Neuronal stem cell (in vitro differentiated cells): Measurements from ENCODE around the gene MAGI1.

ENCODE experiments used
- DNase-seq: peaks from one replicate; pipeline ENCODE4 v3.0.0-alpha.2; 2013; ENCODE audit warnings: low spot score
- H2AFZ ChIP-seq: one replicate; pipeline ENCODE4 v1.6.1; 2013; ENCODE audit warnings: mild to moderate bottlenecking, low read length, inconsistent platforms
- H2AK5ac ChIP-seq: 2 replicates; pipeline ENCODE4 v1.6.1; 2013; ENCODE audit warnings: low read depth, mild to moderate bottlenecking, inconsistent platforms, low read length, moderate library complexity, mixed read lengths
- H2BK120ac ChIP-seq: 2 replicates; pipeline ENCODE4 v1.6.1; 2013; ENCODE audit warnings: low read depth, mild to moderate bottlenecking, inconsistent platforms, low read length, moderate library complexity, mixed read lengths
- H2BK12ac ChIP-seq: one replicate; pipeline ENCODE4 v1.6.1; 2013; ENCODE audit warnings: low read length, inconsistent platforms
- H2BK15ac ChIP-seq: 2 replicates; pipeline ENCODE4 v1.6.1; 2013; ENCODE audit warnings: mild to moderate bottlenecking, low read length, inconsistent platforms, mixed read lengths
- H2BK5ac ChIP-seq: one replicate; pipeline ENCODE4 v1.6.1; 2013; ENCODE audit warnings: inconsistent platforms, mild to moderate bottlenecking, low read length, moderate library complexity
- H3K14ac ChIP-seq: one replicate; pipeline ENCODE4 v1.6.1; 2013; ENCODE audit warnings: low read length, inconsistent platforms
- H3K18ac ChIP-seq: 2 replicates; pipeline ENCODE4 v1.6.1; 2013; ENCODE audit warnings: low read length, inconsistent platforms
- H3K23ac ChIP-seq: 2 replicates; pipeline ENCODE4 v1.6.1; 2013; ENCODE audit warnings: low read depth, mild to moderate bottlenecking, mixed read lengths, low read length, inconsistent platforms; ENCODE audit not compliant: poor library complexity
- H3K27ac ChIP-seq: replicated peaks from 3 replicates; pipeline ENCODE4 v1.5.1; 2013; ENCODE audit warnings: low read length, inconsistent platforms
- H3K27me3 ChIP-seq, 3 experiments: 2 replicates each; pipeline ENCODE4 v1.6.1; 2013; ENCODE audit warnings: low read length in 3 of 3, mild to moderate bottlenecking in 2 of 3, inconsistent platforms in 1 of 3, low read depth in 1 of 3, mixed read lengths in 1 of 3, moderate library complexity in 1 of 3; ENCODE audit not compliant: control insufficient read depth in 3 of 3, insufficient read depth in 3 of 3
- H3K36me3 ChIP-seq, 2 donors: replicated peaks in 1 of 2; 2 replicates each; pipeline ENCODE4 v1.6.1; 2013; ENCODE audit warnings: low read length in 2 of 2; ENCODE audit not compliant: control insufficient read depth in 2 of 2, insufficient read depth in 2 of 2
- H3K4ac ChIP-seq: 2 replicates; pipeline ENCODE4 v1.6.1; 2013; ENCODE audit warnings: inconsistent platforms, mild to moderate bottlenecking, low read length, moderate library complexity
- H3K4me1 ChIP-seq, 2 donors: 1 replicate in 1 of 2; 2 replicates in 1 of 2; pipeline ENCODE4 v1.6.1; 2013; ENCODE audit warnings: low read length in 2 of 2, low read depth in 1 of 2; ENCODE audit not compliant: control insufficient read depth in 2 of 2, insufficient read depth in 1 of 2
- H3K4me2 ChIP-seq: one replicate; pipeline ENCODE4 v1.6.1; 2013; ENCODE audit warnings: mild to moderate bottlenecking, low read length, inconsistent platforms; ENCODE audit not compliant: insufficient read depth, poor library complexity, severe bottlenecking
- H3K4me3 ChIP-seq, 2 donors: 2 replicates each; pipeline ENCODE4 v1.5.1; 2013; ENCODE audit warnings: low read length in 2 of 2, mild to moderate bottlenecking in 2 of 2, inconsistent platforms in 1 of 2, moderate library complexity in 1 of 2
- H3K79me1 ChIP-seq: one replicate; pipeline ENCODE4 v1.6.1; 2013; ENCODE audit warnings: low read depth, mild to moderate bottlenecking, inconsistent platforms, low read length, moderate library complexity
- H3K9ac ChIP-seq: one replicate; pipeline ENCODE4 v1.6.1; 2013; ENCODE audit warnings: mild to moderate bottlenecking, low read depth, low read length, inconsistent platforms; ENCODE audit not compliant: poor library complexity
- H3K9me3 ChIP-seq, 2 donors: replicated peaks in 1 of 2; 2 replicates each; pipeline versions ENCODE3 to v1.6.1; 2013; ENCODE audit warnings: low read length in 2 of 2, mild to moderate bottlenecking in 2 of 2, inconsistent platforms in 1 of 2, low read depth in 1 of 2, mixed read lengths in 1 of 2, moderate library complexity in 1 of 2; ENCODE audit not compliant: control insufficient read depth in 2 of 2, insufficient read depth in 1 of 2
- H4K8ac ChIP-seq: one replicate; pipeline ENCODE4 v1.6.1; 2013; ENCODE audit warnings: low read depth, mild to moderate bottlenecking, inconsistent platforms, low read length, moderate library complexity
- H4K91ac ChIP-seq: one replicate; pipeline ENCODE4 v1.6.1; 2013; ENCODE audit warnings: low read length, low read depth, mild to moderate bottlenecking, inconsistent platforms; ENCODE audit not compliant: poor library complexity
- WGBS, 2 donors: extraction: QIAGEN DNeasy Blood & Tissue Kit; methylation state at CpG; one replicate each; pipeline ENCODE4 v1.1.7; 2013; ENCODE audit warnings: missing lambda C conversion rate in 2 of 2, mixed read lengths in 1 of 2; ENCODE audit not compliant: insufficient read length in 2 of 2, insufficient replicate concordance in 1 of 2; ENCODE audit errors: extremely low coverage in 2 of 2; 5-methylcytosine and 5-hydroxymethylcytosine counted together

The MAGI1 gene

DNA sequence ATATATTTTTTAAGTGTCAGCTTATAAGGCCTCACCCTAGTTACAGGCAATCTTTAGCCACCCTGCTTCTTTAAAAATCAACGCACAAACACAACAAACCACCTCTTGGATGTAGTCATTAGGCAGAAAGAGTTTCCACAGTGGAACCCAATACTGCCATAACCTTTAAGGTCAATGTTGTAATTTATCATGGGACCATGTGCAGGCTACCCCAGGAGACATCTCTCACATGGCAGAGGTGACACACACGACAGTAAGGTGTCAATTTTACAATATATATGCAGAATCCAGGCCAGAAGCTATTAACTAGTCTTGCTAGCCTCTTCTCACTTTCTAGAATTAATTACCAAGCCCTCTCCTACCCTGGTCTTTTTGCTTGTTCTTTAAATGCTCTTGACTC lies 336.5 kb downstream of the MAGI1 start:
- Histone ChIP-seq H3K23ac (no peak overlapping the region), H3K4me2 (no peak overlapping the region), H2BK120ac (no peak overlapping the region), H4K8ac (no peak overlapping the region), H3K4me1 (no peaks in the 10 kb centered on the region), H3K18ac (no peak overlapping the region), H3K4me3 (no peak overlapping the region), H3K27me3 (no peaks in the 10 kb centered on the region), H2BK5ac (no peak overlapping the region), H2BK15ac (no peak overlapping the region), H3K27ac (no peak overlapping the region), H2AK5ac (no peak overlapping the region), H3K79me1 (no peaks in the 10 kb centered on the region), H2AFZ (no peak overlapping the region), H3K9ac (no peak overlapping the region), H3K36me3 (no peaks in the 10 kb centered on the region), H4K91ac (no peak overlapping the region), H3K4ac (no peak overlapping the region), H2BK12ac (no peak overlapping the region), H3K14ac (no peak overlapping the region), H3K9me3 (no peaks in the 10 kb centered on the region)
- no CpG with 5 or more reads among the region's 2 CpGs for WGBS, 2 donors
- no peak for DNase-seq

DNA sequence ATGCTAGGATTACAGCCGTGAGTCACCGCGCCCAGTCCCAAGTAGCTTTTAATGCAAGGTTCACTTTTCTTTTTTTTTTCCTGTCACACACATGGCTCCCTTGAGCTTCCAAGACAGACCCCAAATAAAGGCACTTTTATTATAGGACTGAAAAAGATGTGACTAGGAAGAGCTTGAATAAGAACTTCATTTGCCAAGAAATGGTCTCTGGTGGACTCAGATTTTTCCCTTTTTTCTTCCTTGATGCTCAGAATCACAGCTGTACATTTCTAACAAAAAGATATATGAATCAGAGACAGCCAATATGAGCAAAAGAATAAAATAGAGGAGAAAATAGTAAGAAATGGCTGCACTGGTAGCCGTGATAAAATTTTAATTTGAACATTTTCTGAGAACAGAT lies 337.2 kb downstream of the MAGI1 start:
- H4K91ac ChIP-seq, result no peak overlapping the region
- no peak for DNase-seq
- no peak overlapping the region for H2AK5ac ChIP-seq
- no peak overlapping the region for H3K9ac ChIP-seq
- no peak overlapping the region for H4K8ac ChIP-seq
- no peak overlapping the region for H2AFZ ChIP-seq
- H3K27ac ChIP-seq, result no peak overlapping the region
- no peak overlapping the region for H3K4ac ChIP-seq
- H3K4me3 ChIP-seq, result no peak overlapping the region
- no peak overlapping the region for H2BK15ac ChIP-seq
- H3K4me2 ChIP-seq, result no peak overlapping the region
- no peak overlapping the region for H2BK12ac ChIP-seq
- H2BK120ac ChIP-seq, result no peak overlapping the region
- H3K23ac ChIP-seq, result no peak overlapping the region
- no CpG with 5 or more reads among the region's 4 CpGs for WGBS, 2 donors
- no peaks in the 10 kb centered on the region for H3K4me1 ChIP-seq
- no peaks in the 10 kb centered on the region for H3K27me3 ChIP-seq
- H3K79me1 ChIP-seq, result no peaks in the 10 kb centered on the region
- H3K14ac ChIP-seq, result no peak overlapping the region
- no peaks in the 10 kb centered on the region for H3K9me3 ChIP-seq
- no peak overlapping the region for H3K18ac ChIP-seq
- H3K36me3 ChIP-seq, result no peaks in the 10 kb centered on the region
- no peak overlapping the region for H2BK5ac ChIP-seq

DNA sequence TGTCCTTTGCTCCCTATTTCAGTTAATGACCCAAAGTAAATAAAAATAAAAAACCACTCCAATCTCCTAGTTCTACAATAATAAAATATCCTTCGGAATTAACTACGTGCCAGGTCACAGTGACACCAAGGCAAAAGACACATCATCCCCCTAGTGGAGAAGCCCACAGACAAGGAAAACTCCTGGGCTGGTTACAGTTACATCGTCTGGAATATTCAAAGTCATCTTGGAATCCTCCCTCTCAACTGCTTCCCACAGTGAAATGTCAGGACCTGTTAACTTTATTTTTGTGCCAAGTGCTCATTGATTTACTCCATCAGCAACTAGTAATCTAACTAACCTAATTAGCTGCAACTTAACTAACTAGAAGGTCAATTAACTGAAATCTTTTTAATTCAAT lies 349.3 kb downstream of the MAGI1 start:
- no peak overlapping the region for H3K4ac ChIP-seq
- H3K9me3 ChIP-seq, result no peaks in the 10 kb centered on the region
- DNase-seq, result no peak
- H3K4me1 ChIP-seq, result peaks cover 1 to 9% of the 10 kb centered on the region in 2 donors
- H3K4me3 ChIP-seq, result no peak overlapping the region
- no peak overlapping the region for H2BK15ac ChIP-seq
- no peak overlapping the region for H2BK5ac ChIP-seq
- H2AFZ ChIP-seq, result no peak overlapping the region
- no peak overlapping the region for H2AK5ac ChIP-seq
- H3K36me3 ChIP-seq, result no peaks in the 10 kb centered on the region
- H3K14ac ChIP-seq, result no peak overlapping the region
- no peak overlapping the region for H4K8ac ChIP-seq
- H3K18ac ChIP-seq, result no peak overlapping the region
- H2BK120ac ChIP-seq, result no peak overlapping the region
- H4K91ac ChIP-seq, result no peak overlapping the region
- no peak overlapping the region for H3K4me2 ChIP-seq
- H3K23ac ChIP-seq, result no peak overlapping the region
- no peak overlapping the region for H3K27ac ChIP-seq
- no peak overlapping the region for H3K9ac ChIP-seq
- H2BK12ac ChIP-seq, result no peak overlapping the region
- no peaks in the 10 kb centered on the region for H3K79me1 ChIP-seq
- no peaks in the 10 kb centered on the region for H3K27me3 ChIP-seq
- WGBS, 2 donors, result no CpG with 5 or more reads among the region's 3 CpGs

DNA sequence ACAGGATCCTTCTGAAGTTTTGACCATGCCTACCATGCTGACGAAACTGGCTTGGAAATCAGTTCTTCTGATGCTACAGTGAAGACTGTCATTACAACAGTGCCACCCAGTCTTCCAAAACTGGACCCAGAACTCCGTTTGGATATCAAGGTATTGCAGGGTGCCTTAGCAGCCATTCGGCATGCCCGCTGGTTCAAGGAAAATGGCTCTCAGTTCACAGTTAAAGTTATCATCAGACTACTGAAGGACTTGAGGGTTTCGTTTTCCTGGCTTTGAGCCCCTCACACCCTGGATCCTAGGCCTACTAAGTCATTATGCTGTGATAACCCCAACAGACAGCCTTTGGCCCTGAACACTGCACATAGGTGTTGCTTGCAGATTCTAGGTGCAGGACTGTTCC lies 351.0 kb downstream of the MAGI1 start:
- Histone ChIP-seq H3K14ac (no peak overlapping the region), H3K36me3 (no peaks in the 10 kb centered on the region), H2BK15ac (no peak overlapping the region), H2AFZ (no peak overlapping the region), H3K9me3 (peaks cover 0 to 5% of the 10 kb centered on the region in 2 donors), H2BK5ac (no peak overlapping the region), H3K4me2 (no peak overlapping the region), H3K18ac (no peak overlapping the region), H2AK5ac (no peak overlapping the region), H2BK12ac (no peak overlapping the region), H3K9ac (no peak overlapping the region), H3K4me1 (peaks cover 1 to 9% of the 10 kb centered on the region in 2 donors), H3K23ac (no peak overlapping the region), H3K27ac (no peak overlapping the region), H3K4ac (no peak overlapping the region), H2BK120ac (no peak overlapping the region), H3K4me3 (peak overlapping the region in 1 of 2 donors; percentile 16), H3K27me3 (no peaks in the 10 kb centered on the region), H4K91ac (no peak overlapping the region), H4K8ac (no peak overlapping the region), H3K79me1 (no peaks in the 10 kb centered on the region)
- no CpG with 5 or more reads among the region's 5 CpGs for WGBS, 2 donors
- DNase-seq, result no peak
